HG02943 (cell line): ENCODE measurements around the gene SLC3A2.

Experiments
- ATAC-seq: cut with Tn5 transposase; IDR thresholded peaks from one replicate; pipeline ENCODE4 v1.9.1; 2021; ENCODE audit warnings: mild to moderate bottlenecking, low read depth, moderate library complexity; ENCODE audit not compliant: unreplicated experiment

Gene SLC3A2

DNA sequence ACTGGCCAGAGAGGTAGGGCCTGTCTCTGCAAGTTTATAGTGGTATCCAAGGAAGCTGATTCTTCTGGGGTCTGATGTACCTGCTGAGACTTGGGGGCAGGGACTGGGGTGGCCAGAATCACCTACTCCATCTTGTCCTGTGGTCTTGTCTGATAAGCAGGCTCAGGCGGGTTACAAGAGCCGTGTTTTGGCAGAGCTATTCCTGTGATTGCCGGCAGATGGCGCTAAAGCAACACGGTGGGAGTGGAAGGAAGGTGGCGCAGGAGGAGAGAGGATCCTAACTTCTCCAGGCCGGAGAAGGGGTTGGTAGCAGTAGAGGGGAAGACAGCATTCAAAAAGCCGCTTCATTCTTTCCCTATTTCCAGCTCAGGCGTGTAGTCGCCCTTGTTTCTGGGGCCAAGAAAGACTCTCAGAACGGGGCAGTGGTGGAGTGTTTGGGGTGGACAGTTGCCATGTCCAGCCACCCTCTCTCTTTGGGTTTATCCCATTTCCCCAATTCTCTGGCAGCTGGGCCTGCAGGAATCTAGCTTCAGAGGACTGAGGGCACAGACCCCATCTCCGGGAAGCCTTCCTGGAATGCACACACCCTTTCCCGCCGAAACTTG, 25.3 kb downstream of the SLC3A2 start:
- ATAC-seq: no peak

DNA sequence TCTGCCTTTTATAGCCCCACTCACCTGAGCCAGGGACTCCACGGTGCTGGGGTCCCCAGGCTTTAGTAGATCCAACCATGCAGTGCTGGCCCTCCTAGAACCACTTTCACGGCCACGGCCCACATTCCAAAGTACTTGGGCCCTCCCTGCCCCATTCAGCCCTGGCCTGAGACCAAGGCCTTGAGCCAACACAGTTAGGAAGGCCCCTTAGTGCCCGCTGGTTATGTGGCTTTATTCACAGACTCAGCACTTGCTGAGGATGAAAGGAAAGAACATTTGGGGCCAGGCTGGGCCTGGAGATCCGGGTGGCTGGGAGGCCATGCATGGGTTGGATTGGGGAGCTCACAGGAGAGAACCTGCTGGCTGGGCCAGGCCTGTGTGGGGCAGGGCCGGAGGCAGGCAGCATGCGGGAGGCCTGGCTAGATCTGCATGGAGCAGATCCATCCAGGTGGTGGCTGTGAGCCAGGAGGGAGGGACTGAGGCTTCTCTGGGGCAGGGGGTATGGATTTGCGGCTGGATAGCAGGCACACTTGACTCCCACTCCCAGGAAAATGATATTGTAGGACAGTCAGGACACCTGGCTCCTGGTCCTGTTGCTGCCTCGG, 27.9 kb downstream of the SLC3A2 start:
- no peak for ATAC-seq

DNA sequence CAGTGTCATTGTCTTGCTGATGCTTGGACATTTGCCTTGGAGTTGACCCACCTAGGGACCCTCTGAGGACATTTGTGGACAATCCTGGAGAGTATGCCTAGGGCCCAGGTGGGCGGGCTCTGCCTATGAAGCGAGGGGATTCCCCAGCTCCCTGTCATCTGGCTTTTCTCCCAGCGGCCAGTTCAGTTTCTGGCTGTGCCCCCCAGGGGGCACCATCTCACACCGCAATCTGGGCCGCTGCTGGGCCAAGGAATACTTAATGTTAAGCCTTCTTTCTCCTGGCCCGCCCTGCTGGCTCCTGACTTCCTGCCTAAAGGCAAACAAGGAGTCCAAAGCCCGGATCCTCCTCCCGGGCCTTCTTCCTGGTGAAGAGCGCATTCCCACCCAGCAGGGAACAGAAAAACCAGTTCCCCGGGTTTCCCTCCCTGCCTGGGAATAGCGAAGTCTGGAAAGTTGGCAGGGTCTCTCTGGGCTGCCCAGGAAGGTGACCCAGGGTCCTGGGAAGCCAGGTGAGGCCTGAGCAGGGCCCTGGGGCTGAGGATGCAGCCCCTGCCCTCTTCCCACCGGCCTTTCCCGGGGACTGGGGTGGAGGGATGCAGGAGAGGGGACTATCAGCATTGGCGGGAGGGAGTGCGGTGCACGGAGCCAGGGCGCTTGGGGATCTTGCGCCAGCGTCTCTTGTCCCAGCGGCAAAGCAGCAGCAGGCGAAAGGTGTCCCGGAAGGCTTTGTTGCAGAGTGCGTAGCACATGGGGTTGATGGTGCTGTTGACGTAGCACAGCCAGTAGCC, 28.6 kb downstream of the SLC3A2 start:
- no peak for ATAC-seq

DNA sequence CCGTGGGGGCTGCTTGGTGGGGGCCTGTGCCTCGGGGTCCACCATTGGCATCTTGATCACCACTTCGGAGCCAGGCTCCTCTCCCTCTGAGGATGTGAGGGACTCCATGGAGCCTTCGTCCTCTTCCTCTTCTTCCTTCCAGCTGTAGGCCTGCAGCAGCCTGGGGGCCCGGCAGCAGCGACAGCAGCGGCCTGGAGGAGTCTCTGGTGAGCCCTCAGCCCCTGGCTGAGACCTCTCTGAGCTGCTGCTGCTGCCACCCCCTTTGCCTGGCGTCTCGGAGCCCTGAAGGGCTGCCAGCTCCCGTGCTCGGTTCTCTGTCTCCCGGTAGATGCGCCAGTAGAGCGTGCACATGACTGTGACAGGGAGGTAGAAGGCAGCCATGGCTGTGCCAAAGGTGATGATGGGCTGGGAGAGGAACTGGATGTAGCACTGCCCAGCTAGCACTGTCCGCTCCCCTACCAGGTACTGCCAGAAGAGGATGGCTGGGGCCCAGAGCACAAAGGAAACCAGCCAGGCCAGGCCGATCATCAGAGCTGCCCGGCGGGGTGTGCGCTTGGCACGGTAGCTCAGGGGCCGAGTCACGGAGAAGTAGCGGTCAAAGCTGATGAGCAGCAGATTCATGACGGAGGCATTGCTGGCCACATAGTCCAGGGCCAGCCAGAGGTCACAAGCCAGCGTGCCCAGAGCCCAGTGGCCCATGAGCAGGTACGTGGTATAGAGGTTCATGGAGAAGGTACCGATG, 29.6 kb downstream of the SLC3A2 start:
- no peak for ATAC-seq

DNA sequence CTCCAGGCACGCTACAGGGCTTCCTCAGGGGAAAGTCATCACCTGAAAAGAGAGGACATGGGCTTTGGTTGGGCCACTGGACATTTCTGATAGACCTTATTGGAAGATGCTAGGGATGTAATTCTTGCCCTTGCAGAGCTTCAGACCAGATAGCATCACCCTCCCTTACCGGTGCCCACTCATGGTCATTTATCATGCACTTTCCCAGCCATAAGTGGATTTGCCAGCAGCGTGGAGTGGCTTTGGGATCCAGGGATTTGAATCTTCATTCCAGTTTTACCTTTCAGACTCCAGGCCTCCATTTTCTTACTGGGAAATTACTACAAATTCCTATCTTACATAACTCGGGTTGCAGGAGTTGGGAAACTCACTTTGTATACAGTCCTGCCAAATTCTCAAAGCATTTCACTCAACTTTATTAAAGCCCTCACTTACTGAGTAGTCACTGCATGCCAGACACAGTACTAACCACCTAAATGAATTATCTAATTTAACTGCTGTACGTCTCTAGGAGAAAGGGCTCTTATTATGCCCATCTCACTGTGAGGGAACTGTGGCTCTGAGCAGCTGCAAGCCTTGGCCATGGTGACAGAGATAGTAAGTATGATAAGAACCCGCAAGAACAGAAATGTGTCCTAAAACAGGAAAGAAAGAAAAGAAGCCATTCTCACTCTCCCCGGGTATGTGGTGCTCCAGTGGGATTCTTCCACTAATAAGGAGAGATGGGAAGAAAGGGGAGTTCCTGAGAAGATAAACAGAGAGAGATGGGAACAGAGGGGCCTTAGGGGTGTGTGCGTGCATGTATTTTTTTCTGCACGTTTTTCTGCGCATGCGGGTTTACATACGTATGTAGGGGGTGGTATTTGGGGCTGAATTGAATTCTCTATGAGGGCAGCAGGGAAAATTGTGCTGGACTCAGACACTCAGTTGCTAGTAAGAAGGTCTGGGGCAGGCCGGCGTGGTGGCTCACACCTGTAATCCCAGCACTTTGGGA, 30.7 kb downstream of the SLC3A2 start:
- no peak for ATAC-seq

DNA sequence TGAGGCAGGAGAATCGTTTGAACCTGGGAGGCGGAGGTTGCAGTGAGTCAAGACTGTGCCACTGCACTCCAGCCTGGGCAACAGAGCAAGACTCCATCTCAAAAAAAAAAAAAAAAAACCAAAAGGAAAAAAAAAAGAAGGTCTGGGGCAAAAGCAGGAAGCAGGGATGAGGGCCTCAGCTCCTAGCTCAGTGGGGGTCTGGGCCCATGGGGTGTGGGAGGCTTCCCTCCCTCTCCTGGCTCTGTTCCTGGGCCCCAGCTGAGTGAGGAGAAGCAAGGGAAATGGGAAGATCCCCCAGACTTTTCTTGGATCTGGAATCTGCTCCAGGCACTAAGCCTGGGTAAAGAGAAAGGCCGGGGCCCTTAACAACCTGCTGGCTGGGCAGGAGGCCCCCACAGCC, 31.6 kb downstream of the SLC3A2 start:
- ATAC-seq: no peak

DNA sequence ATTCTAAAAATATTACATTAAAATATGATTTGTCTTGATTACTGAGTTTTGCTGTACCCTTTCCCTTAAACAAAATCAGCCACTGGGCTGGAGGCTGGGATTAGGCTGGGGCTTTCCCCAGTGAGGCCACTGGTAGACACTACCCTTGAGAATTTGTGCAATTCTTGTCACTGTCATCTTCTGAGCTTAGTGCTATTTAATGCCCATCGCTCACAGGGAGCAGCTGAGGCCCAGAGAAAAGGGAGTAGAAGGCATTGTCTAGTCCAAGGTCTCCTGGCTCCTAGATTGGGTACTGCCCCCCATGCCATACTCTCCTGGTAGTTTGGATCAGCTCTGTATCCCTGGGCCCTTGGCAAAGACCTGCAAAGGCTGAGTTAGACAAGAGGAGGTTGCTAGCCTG, 33.7 kb downstream of the SLC3A2 start:
- no peak for ATAC-seq

DNA sequence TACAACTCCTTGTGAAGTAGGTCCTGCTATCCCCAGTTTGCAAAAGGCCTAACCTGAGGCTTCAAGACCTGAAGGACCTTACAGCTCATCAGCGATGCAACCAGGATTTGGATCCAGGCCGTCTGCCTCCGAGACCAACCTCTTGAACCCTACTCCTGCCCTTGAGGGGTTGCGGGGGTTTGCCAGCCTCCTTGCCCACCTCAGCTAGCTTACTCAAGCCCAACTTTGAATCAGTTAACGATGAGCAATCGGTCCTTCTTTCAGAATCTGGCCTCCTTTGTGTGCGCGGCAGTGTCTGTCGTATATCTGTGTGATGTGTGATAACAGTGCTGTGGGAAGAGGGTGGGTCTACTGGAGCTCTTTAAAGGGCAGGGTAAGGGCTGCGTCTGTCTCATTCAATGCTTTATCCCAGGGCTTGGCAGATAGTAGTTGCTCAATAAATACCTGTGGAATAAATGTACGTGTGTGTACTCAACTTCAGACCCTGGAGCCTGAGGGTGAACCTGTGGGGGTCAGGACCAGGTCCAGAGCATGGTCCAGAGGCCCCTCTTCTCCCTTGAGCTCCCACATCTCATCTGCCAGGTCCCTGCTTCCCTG, 37.3 kb downstream of the SLC3A2 start:
- ATAC-seq: no peak

DNA sequence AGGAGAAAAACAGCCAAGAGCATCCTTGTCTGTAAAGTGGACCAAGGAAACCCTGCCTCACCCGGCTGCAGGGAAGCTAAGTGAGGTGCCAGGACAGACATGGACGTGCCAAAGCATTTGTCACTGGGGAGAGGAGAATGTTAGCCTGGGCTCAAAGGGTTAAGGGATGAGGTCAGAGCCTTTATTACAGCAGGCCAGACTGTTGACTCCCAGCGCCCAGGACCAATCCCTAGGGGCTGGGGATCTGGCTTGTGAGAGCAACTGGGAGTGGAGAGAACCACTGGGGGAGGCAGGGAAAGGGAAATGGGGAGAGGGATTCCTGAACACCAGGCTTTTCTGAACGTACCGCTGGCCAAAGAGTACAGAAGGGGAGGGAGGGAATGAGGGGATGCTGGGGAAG, 37.8 kb downstream of the SLC3A2 start:
- no peak for ATAC-seq

DNA sequence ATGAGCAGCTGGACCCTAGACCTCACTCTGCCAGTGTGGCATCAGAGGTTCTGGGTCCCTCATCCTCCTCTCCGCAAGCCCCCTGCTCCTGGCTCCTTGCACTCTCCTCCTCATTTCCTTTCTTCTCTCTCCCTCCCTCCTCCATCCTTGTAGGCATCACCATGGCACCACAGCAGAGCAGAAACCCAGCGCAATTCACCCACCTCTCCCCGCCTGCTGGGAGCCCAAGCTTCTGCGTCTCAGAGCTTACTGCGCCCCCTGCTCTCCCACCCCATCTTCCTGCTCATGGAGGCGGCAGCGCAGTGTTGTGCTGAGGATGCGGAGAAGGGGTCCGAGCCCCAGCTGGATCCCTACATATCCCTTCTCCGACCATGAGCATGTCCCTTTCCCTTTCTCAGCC, 38.8 kb downstream of the SLC3A2 start:
- ATAC-seq: no peak

DNA sequence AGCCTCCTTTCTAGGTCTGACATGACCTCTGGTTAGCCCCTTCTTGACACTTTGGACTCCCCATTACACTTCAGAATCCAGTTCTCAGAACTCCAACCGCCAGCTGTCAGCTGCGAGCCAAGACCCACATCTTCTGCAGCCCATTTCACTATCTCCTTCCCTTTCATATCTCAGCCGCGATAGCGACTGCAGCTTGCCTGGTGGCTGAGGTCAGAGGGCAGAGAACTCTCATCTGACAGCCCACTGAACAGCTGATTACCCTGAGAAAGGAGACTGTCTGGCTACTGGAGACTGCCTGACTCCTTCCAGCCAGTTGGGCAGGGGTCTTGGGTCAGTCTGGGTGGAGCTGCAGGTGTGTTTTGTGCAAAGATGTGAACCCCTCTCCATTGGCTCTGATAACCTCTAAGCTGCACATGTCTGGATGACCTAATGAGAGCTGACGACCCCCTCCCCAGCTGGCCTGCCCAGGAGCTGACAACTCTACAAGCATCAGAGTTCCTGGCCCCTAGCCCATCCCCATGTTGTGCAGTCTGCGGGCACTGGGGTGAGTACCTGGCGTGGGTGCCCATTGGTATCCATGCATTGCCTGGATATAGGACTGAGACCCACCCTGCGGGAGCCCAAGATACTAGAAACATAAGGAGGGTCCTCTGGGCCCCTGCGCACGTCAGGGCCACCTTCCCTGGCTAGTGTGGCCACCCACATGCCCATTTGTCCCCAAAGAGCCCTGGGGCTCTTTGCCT, 39.4 kb downstream of the SLC3A2 start:
- no peak for ATAC-seq

DNA sequence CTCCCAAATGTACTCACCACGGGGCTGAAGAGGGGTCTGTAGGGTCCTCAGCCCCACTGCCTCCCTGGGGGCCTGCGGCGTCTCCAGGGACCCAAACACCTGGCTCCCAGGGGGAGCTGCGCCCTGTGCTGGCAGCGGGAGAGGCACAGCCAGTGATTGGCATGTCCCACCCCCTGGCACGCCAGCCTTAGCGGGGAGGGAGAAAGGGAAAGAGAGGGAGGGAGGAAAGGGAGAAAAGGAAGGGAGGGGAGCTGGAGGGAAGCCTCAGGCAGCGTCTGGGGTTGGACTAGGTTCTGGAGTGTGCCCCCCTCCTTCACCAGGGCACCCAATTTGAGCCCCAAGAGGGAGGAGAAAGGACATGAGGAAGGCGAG, 40.5 kb downstream of the SLC3A2 start, which contains the start of gene CHRM1:
Gene CHRM1, minus strand, starts transcription at position 163 of the 372 bp plus-strand sequence. CDS start 10,263 bp downstream, outside the sequence.
- no peak for ATAC-seq

DNA sequence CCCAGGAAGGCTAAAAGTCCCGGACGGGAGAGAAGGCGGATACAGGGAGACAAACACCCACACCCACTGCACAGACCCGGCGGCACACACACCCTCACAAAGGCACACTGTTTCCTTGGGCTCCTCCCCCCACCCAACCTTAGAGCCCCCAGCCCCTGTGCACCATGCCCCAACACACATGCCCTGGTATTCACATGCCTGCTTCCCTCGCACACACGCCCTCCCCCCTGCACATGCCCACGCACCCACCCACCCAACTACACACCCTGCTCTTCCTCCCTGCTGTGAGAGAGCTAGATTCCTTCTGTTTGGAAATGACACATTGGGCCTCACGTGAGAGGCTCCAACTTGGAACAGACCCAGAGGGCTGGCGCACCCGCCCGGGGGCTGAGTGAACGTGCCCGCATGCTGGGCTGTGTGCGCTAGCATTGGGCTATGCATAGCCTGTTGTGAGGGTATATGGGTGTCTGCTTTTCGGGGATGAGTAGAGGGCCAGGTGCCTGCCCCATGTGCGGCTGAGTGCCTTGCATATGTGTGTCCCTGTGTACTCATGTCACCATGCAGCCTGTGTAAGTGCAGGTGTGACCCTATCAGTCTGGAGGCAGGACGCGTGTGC, 41.0 kb downstream of the SLC3A2 start:
- ATAC-seq: no peak

DNA sequence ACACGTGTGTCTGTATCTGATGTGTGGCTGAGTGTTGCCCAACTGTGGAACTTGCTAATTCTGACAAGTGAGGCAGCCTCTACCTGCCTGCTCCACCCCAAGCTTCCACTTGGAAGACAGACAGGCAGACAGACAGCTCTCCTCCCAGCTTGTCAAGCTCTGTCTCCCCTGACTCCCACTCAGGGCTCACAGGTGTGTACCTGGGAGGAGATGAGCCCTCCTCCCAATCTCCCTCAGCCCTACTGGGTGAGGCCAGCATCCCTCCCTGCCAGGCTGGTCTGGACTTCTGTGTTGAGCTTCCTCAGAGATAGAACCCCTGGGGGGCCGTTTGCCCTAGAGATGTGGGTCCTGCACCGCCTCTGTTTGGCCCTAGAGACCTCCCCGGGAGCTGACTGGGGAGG, 41.5 kb downstream of the SLC3A2 start:
- no peak for ATAC-seq

DNA sequence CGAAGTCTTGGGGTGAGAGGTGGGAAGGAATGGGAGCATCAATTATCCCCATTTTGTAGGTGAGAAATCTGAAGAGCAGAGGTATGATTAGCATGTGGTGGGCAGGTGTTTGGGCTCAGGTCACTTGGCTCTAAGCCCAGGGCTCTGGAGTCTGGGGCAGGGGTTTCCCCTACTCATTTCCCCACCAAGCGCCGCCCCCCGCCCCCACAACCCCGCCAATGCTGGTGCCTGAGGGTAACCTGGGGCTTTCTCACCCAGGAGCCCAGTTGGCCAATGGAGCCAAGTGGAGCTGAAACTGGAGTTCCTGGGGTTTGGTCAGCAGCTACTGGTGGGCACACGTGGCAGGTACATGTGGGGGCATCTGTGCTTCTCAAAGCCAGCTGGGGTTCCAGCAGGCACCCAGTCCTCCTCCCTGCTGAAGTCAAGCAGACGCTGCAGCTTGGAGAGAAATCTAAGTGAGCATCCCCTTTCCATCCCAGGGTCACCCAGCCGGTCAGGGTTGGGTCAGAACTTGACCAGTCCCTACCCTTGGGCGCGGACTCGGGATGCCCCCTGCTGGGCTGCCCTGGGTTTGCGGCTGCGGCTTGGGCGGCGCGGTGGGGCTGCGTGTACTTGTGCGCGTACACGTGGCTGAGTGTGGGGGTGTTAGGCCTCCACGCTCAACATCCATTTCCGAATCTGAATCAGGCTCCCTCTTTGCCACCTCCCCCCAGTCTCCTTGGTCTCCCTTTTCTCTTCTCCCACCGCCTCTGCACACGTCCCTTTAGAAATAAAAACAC, 42.1 kb downstream of the SLC3A2 start:
- no peak for ATAC-seq

DNA sequence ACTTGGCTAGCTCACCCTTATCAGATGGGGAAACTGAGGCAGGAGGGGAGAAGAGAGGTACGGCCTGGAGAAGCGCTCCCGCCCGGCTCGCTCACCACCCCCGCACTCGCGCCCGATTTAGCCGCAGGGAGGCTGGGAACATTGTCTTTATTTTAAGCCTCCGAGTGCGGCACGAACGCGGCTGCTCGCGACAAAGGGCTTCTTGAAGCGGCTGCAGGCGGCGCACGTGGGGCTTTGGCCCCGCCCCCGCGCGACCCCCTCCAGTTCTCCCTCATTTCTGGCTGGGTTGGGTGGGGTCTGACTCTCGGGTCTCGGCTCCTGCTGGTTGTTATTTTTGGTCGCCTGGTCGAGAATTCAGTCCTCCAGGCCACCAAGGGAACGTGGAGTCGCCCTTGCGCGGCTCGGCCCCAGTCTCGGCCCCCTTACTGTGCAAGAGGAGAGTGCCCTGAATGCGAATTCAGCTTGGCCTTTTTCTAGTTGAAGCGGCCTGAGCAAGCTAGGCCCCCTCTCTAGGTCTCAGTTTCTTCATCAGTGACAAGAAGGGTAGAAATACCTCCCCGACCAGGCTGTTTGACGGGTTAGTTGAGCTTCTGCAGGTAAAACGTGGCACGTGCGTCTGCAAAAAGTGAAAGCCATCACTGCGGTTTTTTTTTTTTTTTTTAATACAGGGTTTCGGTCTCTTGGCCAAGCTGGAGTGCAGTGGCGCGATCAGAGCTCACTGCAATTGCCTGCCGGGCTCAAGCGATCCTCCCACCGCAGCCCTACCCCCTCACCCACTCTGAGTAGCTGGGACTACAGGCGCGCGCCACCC, 43.1 kb downstream of the SLC3A2 start:
- no peak for ATAC-seq

DNA sequence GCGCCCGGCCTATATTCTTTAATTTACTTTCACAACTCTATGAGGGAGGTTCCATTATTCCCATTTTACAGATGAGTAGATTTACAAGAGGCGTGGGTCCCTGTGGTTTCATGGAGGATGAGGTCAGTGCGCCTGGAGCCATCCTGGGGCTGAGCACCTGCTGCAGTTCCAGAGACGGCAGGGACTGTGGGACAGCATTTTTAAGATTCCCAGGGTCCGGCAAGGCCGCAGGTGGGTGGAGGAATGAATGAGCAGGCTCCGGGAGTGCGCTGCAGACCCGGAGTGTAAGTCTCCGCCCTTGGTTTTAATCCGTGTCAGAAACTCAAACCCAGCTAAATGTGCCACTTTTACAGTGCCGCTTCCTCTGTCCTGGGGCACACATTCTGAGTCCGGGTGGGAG, 44.6 kb downstream of the SLC3A2 start:
- no peak for ATAC-seq
